Activated T-cell treated with anti-CD3 and anti-CD28 coated beads for 48 hours (primary cell): Measurements from ENCODE around the gene POLR2E.

ENCODE experiments used
- DNase-seq: peaks from one replicate; pipeline ENCODE4 v3.0.0-alpha.2; 2020; ENCODE audit warnings: low read depth

POLR2E gene

DNA sequence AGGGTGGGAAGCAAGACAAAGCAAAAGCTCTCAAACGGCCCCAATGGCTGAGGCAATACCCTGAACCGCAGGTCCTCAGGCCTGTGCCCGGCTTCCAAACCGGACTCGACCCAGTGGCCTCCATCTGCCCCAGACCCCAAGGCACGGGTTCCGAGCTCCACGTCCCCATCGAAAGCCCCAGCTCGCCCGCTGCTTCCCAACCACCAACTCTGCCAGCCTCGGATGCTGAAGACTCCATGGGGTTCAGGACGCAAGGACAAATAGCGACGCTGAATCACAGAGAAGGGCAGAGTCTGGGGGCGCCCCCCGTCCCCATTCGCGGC lies 559 bp downstream of the POLR2E start:
- no peak for DNase-seq

DNA sequence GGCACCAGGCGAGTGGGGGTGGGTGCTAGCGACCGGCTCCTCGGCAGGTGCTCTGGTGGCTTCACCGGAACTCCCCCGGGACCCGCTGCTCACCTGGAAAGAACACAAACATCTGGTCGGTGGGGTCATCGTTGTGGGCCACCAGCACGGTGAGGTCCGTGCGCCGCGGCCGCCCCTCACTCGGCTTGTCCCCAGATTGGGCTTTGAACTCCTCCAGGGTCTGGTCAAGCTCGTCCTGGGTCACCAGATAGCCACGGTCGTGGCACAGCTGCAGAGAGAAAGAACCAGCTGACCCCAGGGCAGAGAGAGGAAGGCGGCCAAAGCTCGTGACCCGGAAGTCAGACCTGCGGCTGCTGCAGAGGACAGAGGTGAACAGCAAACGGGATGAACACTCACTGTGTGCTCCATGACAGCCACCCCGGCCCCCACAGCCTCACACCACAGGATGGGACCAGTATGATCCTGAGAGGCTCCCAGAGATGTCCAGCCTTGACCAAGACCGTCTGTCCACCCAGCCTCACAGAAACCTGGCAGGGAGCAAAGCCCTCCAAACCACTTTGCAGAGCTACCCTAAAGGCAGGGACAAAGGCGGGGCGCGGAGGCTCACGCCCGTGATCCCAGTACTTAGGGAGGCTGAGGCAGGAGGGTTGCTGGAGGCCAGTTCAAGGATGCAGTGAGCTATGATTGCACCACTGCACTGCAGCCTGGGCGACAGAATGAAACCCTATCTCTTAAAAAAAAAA lies 1.2 kb downstream of the POLR2E start:
- no peak for DNase-seq

DNA sequence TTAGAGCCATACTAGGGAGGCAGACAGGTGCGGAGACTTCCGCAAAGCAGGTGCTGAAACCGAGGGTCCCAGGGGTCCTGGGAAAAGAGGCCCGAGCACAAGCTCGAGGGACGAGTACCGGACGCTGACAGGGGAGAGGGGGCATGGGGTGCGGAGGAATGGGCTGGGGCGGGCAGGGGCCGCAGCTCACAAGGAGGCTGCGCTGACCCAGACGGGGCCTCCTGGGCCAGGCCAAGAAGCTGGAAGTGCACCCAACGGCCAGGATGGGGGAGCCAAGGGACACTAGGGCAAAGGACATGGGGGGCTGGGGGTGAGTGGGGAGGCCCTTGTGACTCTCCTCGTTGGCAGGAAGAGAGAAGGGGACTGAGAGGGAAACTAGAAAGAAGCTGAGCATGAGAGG lies 1.8 kb downstream of the POLR2E start:
- DNase-seq = no peak

DNA sequence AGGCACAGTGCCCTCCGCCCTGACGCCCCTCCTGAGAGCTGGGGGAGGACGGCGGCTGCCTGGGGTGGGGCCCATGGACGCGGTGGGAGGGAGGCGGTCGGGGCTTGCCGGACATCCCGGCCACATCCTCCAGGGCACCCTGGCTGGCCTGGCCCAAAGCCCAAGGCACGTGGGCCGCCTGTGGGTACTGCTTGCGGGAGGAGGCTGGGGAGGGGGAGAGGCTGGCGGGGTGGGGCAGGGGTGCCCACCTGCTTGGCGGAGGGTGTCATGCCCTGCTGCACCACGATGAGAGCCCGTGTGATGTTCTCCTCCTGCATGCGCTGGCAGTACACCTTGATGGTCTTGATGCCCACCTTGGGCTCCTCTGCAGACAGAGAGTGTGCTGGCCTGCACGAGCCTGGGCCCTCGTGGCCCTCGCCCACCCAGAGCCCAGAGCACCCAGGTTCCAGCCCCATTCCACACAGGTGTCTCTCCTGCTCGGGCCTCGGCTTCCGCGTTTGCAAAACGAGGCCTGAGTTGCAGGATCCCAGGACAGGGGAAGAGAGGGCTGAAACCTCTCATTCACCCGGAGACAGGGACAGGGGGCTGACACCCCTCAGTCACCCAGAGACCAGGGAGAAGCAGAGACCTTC lies 3.5 kb downstream of the POLR2E start:
- DNase-seq = no peak

DNA sequence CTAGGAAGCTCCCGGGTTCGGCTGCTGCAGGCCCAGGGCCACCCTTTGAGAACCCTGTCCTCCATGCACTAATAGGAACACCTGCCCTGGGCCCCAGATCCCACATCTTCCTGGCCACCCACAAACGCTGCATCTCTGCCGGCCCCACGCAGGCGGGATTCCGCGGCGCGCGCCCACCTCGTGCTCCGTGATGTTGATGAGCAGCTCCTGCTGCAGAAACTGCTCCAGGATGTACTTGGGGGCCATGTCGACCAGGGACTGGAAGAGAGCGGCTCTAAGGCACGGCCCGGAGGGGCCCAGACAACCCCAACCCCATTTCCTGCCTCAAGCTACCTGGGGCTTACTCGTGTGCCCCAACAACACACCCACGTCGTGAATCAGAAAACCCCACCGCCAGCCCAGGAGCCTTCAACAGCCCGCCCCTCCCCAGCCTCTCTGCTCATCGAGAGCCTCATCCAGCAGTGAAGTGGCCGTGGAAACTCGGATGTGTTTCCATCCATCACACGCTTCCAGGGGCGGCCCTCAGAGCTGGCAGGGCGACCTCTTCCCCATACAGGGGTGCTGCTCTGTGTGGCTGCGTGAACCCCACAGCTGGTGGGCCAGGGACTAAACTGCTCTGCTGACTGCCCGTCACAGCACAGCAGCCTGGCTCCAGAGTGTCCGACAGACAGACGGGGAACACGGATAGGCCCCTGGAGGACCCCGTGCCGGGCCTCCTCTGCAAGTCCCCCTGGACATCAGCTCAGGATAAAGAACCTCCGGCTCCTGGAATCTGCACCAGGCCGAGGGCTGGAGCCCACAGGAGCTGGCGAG lies 4.2 kb downstream of the POLR2E start:
- no peak for DNase-seq

- no peak for DNase-seq
These were observed 5.3 kb downstream of the POLR2E start for GRCh38 chr19:1089891-1090290.

- DNase-seq = no peak
These were observed 5.9 kb downstream of the POLR2E start for GRCh38 chr19:1089126-1089771.

- DNase-seq = no peak
These were observed 6.7 kb downstream of the POLR2E start for GRCh38 chr19:1088416-1089010.

DNA sequence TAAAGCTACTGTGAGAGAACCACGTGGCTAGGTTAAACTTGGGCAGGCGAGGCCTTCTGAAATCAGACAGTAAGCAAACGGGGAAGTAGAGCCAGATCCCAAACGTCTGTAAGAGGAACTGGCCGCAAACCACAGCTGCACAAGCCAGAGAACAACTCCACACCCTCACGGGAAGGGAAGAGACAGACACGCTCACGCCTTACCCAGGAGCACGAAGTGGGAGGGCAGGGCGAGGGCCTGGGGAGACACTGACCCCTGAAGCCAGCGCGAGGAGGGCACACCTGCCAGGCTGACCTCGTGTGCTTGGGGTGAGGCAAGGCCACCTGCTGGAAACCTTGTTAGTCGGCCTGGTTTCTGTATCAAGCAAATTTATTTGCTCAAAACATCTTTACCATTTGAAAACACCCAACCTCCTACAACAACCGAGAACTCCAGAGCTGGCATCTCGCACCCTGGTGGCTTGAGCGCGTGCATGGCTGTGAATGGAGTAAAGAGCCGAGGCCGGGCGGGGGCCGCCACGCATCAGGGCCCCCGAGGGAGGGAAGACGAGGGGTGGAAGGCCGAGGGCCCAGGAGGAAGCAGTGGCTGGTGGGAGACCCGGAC lies 7.3 kb downstream of the POLR2E start:
- no peak for DNase-seq

DNA sequence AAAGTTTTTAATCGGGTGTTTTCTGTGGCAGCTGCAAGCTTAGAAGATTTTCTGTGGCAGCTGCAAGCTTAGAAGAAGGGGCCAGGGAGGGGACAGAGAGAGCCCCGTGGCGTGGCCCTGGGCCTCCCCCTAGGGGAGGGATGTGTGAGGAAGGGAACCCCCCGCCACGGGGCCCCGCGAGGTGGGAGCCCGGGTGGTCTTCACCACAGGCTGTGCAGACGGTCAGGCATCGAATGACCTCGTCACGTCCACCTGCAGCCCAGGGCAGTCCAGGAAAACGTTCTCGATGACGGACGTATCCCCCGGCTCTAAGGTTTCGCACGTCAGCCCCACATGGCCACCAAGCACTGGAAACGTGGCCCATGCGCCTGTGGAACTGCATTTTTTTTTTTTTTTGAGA lies 8.6 kb downstream of the POLR2E start:
- no peak for DNase-seq

DNA sequence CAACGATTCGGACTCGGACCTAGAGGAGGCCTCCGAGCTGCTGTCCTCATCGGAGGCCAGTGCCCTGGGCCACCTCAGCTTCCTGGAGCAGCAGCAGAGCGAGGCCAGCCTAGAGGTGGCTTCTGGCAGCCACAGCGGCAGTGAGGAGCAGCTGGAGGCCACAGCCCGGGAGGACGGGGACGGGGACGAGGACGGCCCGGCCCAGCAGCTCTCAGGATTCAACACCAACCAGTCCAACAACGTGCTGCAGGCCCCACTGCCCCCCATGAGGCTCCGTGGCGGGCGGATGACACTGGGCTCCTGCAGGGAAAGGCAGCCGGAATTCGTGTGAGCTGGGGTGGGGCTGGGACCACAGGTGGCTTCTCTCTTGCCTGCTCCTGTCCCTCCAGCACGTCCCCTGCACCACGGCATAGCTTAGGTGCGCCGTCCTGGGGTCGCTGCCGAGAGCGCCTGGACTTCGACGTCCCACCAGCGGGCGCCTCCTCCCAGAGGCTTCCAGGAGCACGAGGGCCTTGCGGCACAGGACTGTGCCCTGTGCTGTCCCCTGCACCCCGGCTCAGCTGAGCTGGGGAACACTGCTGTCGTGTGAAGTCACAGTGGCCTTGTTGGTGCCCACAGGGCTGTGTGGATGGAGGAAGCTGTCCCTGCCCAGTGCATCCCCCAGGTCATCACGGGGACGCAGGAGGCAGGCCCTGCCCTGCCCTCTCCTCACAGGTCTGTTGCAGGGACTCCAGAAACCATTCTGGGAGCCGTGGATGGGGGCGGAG lies 9.3 kb downstream of the POLR2E start:
- DNase-seq = no peak

DNA sequence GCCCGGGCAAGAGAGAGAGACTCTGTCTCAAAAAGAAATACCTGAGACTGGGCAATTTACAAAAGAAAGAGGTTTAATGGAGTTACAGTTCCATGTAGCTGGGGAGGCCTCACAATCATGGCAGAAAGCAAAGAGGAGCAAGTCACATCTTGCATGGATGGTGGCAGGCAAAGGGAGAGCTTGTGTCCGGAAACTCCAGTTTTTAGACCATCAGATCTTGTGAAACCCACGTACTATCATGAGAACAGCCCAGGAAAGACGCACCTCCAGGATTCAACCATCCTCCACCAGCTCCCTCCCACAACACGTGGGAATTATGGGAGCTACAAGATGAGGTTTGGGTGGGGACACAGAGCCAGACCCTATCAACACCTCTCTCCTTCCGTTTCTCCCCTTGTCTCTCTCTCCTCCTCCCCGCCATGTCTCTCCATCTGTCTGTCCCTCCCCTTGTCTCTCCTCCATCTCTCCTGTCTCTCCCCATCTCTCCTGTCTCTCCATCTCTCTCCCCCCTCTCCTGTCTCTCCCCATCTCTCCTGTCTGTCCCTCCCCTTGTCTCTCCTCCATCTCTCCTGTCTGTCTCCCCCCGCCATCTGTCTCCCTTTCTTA lies 10.0 kb downstream of the POLR2E start:
- DNase-seq = no peak

- DNase-seq = no peak
These were observed 10.9 kb downstream of the POLR2E start for GRCh38 chr19:1084024-1084868.

- no peak for DNase-seq
These were observed 12.0 kb downstream of the POLR2E start for GRCh38 chr19:1082928-1083816.

DNA sequence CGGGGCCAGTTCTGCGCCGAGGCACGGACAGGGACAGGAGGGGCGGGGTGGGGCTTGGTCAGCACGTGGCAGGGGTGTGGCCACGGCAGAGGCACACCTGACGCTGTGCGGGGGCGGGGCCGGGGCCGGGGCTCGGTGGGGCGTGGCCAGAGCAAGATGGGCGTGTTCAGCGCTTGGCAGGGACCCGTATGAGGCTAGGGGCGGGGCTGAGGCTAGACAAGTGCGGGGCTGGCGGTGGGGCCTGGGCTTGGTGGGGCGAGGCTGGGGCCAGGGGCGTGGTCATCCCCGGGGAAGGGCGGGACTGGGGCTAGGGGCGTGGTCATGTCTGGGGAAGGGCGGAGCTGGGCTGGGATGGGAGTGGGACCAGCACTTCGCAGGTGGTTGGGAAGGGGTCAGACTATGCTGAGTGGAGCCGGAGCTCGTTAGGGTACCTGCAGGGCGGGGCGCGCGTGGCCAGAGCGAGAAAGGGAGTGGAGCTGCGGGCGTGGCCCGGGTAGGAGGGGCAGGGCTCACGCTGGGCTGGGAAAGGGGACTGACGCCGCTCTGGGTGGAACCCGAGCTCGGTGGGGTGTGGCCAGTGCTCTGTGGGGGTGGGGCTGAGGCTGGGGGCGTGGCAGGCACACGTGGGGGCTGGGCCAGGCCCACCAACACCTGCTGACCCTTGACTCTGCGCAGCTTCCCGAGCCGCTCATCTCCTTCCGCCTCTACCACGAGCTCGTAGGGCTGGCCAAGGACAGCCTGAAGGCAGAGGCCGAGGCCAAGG lies 12.8 kb downstream of the POLR2E start:
- peak; percentile 84 for DNase-seq

DNA sequence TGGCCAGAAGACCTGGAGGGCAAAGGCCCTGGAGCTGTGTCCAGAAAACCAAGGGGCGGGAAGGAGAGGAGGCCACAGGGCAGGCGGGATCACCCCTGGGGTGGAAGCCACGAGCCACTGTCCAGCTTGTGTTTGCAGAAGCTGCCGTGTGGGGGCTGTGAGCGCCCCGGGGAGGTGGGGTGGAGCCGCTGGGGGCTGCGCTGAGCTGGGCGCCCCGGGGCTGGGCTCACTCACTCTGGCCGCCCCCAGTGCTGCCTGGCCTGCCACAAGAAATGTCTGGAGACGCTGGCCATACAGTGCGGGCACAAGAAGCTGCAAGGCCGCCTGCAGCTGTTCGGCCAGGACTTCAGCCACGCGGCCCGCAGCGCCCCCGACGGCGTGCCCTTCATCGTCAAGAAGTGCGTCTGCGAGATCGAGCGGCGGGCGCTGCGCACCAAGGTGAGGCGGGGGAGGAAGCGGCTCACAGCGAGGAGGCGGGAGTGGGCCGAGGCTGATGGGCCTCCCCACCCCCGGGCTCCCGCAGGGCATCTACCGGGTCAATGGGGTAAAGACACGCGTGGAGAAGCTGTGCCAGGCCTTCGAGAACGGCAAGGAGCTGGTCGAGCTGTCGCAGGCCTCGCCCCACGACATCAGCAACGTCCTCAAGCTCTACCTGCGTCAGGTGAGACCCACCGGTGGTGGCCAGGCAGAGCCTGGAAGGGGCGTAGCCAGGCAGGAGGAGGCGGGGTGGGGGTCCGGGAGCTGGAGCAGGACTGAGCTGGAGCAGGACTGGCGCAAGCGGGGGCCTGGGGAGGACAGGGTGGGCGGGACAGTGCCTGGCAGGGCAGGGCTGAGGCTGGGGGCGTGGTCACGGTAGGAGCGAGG lies 13.6 kb downstream of the POLR2E start:
- no peak for DNase-seq
